SH-SY5Y (cell line): ENCODE measurements around the gene ANKK1.
A peak's percentile ranks its signal among the peaks of the same experiment; 100 is the strongest.

Experiments
- GATA2 ChIP-seq: IDR thresholded peaks from 2 replicates; pipeline ENCODE4 v1.6.1; 2011; ENCODE audit warnings: mild to moderate bottlenecking, low read depth, low read length
- GATA3 ChIP-seq: IDR thresholded peaks from 2 replicates; pipeline ENCODE4 v1.6.1; 2011; ENCODE audit warnings: low read depth, mild to moderate bottlenecking, low read length, moderate library complexity

Gene ANKK1

DNA sequence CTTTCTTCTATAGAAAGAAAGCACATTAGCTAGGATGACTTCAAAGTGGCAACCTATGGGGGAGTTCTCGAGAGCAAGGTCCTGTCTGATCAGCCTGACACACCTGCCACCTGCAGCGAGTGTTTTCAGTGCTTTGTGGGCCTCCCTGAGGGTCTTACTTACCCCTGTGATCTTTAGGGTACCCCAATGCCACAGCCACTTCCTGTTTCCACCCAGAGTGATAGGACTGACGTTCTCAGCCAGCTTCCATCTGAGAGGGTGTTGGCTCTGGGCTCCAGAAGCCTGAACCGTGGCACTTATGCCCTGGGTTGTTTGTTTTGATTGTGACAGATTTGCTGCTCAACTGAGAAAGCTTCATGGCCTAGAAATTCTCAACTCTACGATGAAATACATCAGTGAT is 21.7 kb upstream of the ANKK1 start:
- TF ChIP-seq GATA2: no peak
- no peak for TF ChIP-seq GATA3

DNA sequence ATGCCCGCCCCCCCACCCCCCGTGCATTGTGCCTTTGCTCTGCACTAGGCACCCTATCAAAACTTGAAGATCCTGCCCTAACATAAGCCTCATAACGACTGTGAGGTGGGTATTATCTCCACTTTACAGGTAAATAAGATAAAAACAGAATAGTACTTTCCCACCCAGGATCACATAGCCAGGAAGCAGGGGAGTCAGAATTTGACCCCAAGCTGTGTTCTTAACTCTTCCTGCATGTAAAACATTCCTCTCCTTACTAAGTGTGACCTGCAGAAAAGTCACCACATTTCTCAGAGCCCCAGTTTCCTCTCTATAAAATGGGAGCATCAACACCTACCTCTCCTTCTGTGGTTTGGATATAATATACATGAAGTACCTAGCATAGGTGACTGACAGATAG is 18.2 kb upstream of the ANKK1 start:
- TF ChIP-seq GATA3 (no peak), GATA2 (no peak)

DNA sequence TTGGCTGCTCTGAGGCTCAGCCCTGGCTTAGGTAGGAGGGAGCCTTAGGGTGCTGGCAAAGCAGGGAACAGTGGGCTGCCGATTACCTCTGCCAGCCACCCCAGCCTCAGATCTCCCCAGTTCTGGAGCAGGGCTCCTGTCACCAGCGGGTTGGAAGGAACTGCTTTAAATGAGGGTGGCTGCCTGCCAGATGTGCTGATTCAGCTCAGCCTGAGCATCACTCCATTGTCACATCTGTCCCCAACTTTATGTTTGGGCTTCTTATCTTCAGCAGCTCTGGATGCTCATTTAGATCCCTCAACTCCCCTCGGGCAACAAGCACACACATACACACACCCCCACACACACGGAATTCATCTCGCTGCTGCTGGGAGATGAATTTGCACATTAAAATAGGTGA is 16.9 kb upstream of the ANKK1 start:
- TF ChIP-seq GATA3: no peak
- peak; percentile 76 for TF ChIP-seq GATA2

DNA sequence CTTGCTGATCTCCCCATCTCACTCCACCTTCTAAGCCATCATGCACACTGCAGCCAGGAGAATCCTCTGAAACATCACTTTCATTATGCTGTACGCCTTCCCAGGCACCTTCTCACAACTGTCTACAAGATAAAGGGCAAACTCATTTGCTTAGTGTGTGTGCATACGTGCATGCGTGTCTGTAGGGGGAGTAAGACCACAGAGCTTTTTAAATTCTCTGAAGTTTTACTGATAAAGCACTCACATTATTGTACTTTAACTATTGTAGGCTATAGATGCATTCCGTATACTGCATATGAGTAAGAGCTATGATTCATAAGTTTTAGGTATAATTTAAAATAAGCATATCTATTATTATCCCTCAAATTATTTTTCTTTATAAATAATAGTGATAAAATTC is 15.3 kb upstream of the ANKK1 start:
- TF ChIP-seq GATA3 (no peak), GATA2 (no peak)

DNA sequence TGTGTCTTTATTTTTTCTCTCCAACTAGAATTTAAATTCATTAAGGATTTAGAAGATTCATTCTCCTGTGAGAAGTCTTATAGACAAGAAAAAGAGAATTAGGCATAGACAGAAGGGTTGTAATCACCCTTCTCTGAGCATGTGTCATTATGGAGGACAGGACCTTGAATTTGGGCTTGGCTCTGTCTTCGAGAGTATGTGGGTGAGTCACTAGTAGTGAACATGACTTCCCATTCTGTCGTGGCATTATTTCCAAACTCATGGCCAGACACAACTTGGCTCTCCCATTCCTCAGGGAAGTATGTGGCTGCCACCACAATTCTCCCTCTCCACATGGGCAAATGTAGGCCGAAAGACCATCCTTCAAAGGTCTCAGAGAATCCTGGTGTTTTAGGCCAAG is 14.3 kb upstream of the ANKK1 start:
- TF ChIP-seq GATA2: no peak
- TF ChIP-seq GATA3: no peak

DNA sequence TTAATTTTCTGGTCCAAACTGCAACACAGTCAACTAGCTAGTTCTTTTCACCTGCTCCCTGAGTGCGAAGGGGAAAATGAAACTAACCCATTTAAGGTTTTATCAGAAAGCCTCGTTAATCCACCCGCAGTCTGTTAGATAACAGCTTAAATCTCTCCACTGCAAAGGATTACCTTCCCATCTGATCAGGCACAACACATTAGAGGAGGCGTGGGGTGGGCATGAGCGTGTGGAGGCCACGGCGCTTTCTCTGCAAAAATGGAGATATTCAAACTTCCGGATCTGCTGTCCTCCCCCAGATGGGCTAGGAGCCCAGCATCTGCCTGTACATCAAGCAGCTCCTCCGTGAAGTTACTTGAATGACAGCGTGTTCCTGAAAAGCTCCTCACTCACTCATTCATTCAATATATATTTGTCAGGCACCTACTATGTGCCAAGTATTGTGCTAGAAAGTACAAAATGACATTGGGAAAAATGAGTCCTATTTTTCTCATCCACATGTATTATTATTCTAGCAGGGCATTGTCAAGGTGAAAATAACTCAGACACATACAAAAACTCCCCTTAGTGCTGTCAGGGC is 13.5 kb upstream of the ANKK1 start:
- TF ChIP-seq GATA2 (no peak), GATA3 (no peak)

DNA sequence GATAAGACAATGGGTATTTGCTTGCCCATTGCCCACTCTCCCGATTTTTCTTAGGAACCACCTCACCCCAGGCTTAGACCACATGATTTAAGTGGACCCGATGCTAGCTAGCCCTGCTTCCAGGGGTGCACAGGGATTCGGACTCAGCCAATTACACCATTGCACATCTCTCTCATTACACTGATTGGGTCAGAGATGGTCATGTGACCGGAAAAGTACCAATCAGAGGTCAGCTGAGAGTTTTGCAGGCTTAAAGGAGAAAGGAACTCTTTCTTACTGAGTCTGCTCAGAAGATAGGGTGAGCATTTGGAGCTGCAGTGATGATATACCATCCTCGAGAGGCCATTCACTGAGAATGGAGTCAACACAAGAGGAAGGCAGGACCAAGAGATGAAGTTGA is 12.2 kb upstream of the ANKK1 start:
- TF ChIP-seq GATA2 (no peak), GATA3 (no peak)

DNA sequence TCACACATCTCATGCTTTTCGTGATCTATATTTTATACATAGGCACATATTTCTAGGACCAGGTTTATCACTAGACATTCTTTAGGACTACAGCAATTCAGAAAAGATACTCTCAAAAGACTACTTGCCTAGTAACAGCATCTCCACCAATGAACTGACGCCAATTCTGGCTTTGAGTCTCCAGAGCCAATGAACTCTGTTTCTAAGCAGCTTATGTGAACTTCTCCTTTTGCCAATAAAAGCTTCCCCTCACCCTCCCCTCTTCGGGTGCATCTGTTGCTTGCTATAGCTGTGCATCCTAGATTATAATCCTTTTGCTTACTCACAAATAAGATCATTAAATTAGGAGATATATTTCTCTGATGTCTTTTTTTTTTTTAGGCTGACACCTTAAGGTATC is 11.4 kb upstream of the ANKK1 start:
- no peak for TF ChIP-seq GATA3
- TF ChIP-seq GATA2: no peak

DNA sequence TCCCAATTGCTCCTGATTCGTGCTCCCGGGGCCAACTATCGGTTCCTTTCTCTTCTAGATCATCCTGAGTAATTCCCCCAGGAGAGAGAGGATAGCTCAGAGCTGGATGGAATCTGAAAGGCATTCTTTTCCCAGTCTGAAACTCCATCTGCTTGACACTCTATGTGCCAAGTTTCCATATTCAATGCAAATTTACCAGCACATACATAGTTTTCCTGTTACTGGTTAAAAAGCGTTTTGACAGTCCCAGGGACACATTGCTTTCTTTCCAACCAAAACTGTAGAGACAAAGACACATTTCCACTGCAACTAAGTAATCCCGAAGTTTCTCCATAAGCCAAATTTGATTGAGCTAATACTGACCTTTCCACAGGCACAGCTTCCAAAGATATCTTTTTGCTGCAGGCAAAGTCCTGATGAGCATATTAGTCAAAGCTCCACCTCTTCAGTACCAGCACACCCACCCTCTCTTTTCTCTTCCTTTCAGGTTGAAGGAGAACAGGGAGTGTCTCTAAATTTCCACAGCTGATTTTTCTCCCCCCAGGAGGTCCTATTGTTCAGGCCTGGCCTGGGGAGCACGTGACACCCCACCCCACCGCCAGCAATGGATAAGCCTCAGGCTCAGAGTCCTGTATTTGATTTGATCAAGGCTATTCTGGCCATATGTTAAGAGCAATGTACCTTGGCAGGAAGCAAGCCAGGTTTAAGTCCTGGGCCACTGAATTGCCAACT is 9.7 kb upstream of the ANKK1 start:
- TF ChIP-seq GATA3 (no peak), GATA2 (no peak)

DNA sequence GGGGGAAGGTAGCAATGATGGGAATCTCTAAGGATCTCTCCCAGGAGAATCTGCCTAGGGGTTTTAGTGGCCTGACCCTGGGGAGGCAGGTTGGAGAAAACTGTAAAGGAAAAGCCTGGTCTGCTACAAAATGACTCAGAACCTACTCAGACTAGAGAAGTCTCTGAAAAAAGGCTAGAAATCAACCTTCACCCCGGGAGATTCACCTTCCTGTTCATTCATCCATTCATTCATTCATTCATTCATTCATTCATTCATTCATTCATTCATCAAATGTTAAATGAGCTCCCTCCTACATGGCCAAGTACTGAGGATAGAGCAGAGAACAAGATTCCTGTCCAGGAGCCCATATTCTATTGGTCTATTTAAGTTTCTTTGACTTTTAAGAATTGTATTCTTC is 8.9 kb upstream of the ANKK1 start:
- no peak for TF ChIP-seq GATA3
- no peak for TF ChIP-seq GATA2

DNA sequence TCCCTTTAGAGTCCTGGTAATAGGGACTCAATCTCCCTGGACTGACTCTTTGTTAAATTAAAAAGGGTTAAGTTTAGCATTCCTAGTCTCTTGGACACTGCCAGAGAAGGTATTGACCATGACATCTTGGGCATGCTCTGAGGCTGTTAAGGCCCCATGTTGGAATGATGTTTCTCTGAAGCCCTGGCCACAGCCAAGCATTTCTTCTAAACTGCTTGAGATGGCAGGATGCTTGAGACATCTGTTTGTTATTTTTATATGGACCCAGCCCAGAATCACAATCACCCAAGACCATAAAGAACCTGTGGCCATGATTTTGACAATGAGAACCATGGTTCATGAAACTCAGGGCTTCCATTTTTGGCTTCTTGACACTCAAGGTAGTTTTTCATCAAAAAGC is 5.5 kb upstream of the ANKK1 start:
- TF ChIP-seq GATA3: no peak

DNA sequence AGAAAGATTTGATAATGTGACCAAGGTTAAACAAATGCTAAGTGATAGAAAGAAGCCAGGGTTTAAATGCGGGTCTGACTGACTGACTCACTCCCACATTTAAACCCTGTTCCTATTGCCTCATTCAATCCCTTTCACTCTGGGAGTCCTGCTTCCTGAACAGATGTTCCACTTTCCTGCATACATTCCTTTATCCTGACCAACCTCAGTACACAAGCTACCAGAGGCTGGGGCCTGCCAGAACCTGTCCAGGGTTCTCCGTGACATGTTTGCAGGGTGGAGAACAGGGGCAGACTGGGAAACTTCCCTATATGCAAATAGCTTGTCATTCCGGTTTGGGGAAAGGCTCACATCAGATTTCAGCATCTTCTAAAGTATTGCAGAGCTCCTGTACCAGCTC is 3.0 kb upstream of the ANKK1 start:
- TF ChIP-seq GATA2 (no peak), GATA3 (no peak)

DNA sequence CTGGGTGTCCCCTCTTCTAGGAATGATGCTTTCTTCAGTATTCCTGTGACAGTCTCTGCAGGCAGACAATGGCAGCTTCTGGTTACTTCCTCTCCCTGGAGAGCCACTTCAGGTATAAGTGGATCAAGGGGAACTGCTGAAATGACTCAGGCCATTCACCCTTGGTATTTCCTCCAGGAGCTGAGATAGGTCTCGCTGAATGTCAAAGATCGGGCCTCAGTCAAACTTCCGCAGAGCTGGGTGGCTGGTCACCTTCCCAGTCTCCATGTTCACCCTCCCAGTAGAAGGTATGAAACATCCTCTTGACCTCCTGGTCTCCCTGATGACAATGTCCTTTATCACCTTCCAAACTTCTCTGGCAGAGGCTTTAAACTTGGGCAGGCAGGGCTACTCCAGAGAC is 1.8 kb upstream of the ANKK1 start:
- TF ChIP-seq GATA3: no peak
- TF ChIP-seq GATA2: no peak

DNA sequence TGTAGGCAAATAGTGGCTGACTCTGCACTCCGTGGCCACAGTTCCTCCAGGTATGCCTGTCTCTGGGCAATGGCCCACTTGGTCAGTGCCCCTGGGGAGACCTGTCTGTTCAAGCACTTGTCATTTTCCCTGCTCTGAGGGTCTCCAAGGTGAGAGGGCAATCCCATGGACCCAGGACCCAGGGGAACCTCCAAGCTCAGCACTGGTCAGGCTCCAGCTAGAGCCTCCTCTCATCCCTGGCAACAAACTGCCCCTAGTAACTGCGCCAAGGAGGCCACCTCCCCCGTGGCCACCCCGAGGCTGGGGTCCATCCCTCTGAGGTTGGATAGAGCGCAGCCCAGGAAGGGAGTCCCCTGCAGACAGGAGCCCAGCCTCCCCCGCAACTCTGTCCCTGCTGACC is 713 bp upstream of the ANKK1 start:
- TF ChIP-seq GATA2 (no peak), GATA3 (no peak)

DNA sequence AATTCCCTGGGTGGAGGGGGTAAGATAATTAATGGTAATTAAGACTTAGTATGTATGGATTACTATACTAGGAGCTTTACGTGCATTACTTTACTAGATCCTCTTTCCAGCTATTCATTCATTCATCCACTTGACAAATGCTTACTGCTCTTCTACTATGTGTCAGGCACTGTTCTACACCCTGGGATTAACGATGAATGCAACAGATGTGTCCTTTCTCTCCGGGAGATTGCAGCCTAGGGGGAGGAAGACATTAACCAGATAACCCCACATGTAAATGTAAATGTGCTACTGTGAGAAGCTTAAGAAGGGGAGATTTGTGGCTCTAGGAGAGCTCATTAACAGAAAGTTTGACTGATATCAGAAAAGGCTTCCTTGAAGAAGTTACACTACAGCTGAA is 1.7 kb downstream of the ANKK1 start:
- TF ChIP-seq GATA2 (no peak), GATA3 (no peak)

DNA sequence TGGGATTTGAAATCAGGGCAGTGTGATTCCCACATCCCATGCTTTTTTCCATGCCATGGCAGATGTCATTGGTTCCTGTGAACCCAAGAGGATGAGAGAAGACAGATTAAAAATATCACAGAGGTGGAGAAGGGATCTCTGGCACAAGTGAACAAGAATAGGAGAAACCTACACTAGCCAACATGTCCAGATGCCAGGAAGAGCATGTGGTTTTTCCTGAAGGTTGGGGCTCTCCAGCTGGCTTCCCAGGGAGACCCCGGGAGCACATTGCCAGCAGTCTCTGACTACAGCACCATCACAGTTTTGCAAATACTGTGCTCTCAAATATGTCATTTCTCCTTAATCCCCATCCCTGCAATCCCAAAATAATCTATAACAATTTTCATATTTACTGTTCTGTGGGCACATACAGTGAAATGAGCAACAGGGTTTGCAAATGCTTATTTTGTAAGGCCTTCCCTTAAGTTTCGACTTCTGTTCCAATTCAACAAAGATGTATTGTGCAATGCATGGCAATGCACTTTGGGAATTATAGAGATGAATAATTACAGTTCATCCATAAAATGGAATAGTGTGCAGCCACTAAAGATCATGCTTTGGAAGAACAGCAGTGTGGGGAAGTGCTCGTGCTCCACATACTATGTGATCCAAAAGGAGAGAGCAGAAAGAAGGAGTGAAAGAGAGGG is 4.8 kb downstream of the ANKK1 start:
- TF ChIP-seq GATA2: no peak
- no peak for TF ChIP-seq GATA3
